Pancreas (tissue), 10 donors: ENCODE data around the gene ANKS1B. TPM values are rescaled to one million over a fixed set of nuclear protein-coding genes. Genes with fewer than 3 reads are reported as not detected.

ENCODE experiments used
- ATAC-seq, 4 donors: fragments of 200-7000 bp; cut with Tn5 transposase; one replicate each; pipeline versions ENCODE4 v1.8.0 to v1.9.1; 2020; ENCODE audit warnings: mild to moderate bottlenecking in 4 of 4, moderate library complexity in 4 of 4
- DNase-seq, 6 donors: peaks; one replicate each; pipeline ENCODE4 v3.0.0-alpha.2; 2020
- FAIRE-seq: peaks from 2 replicates; lab custom pipeline; 2012; peaks lifted over from hg19 to GRCh38; lab: Jason Lieb, UNC
- H3K27ac ChIP-seq, 4 donors: fragments of 200-600 bp; sonication (generic); 1 replicate in 3 of 4; 2 replicates in 1 of 4; pipeline versions ENCODE4 v1.5.0 to v1.8.0; 2020
- H3K27me3 ChIP-seq, 4 donors: fragments of 200-600 bp; one replicate each; pipeline ENCODE4 v1.8.0; 2021
- H3K36me3 ChIP-seq, 3 donors: fragments of 200-600 bp; sonication (generic) in 1 of 3; one replicate each; pipeline versions ENCODE4 v1.5.0 to v1.8.0; 2020 to 2021
- H3K4me1 ChIP-seq, 3 donors: fragments of 200-600 bp; one replicate each; pipeline ENCODE4 v1.8.0; 2021
- H3K4me3 ChIP-seq, 4 donors: fragments of 200-600 bp; sonication (generic) in 2 of 4; one replicate each; pipeline versions ENCODE4 v1.5.0 to v1.8.0; 2020 to 2021
- H3K9me3 ChIP-seq, 4 donors: fragments of 200-600 bp; one replicate each; pipeline ENCODE4 v1.8.0; 2021
- WGBS, 2 donors: extraction: QIAGEN DNeasy Blood & Tissue Kit; methylation state at CpG; one replicate each; pipeline ENCODE4 v1.1.7; 2013; 5-methylcytosine and 5-hydroxymethylcytosine counted together
- intact Hi-C, 3 donors: fragments of 100-400 bp; cut with DNase I; formaldehyde crosslinking; loops; one replicate each; pipeline versions ENCODE4 v1.11.1 to v1.14.2; 2022
- polyA plus RNA-seq, 2 donors: library from polyadenylated mRNA; stranded (reverse); fragments of 200-250 nt; gene quantifications; one replicate each; pipeline ENCODE4 v1.2.3, GENCODE V29; 2013
- total RNA-seq, 6 donors: library from RNA; stranded (reverse); fragmentation: NEBNext Ultra II Directional in 4 of 6; extraction: Animal tissue kit (Norgen Biotek cat#: 25700) in 4 of 6; gene quantifications; one replicate each; pipeline versions ENCODE4 v1.2.1 to v1.2.4, GENCODE V29; 2021 to 2023
- TF ChIP-seq, protein P1 (sequence below), 4 donors: fragments of 200-600 bp; sonication (generic) in 3 of 4; IDR thresholded peaks; one replicate each; pipeline versions ENCODE4 v1.5.0 to v1.8.0; 2021; ENCODE audit warnings: antibody characterized with exemption in 4 of 4
- donor health status: healthy with polysubstance abuse.
- donor health status: DM: no; HTN: no; CAD: no; lungs with moderate emphysema.
- donor health status: DM: no; HTN: no; CAD: no.
- donor health status: control.
- donor health status: control.
- donor health status: Bipolar disorder and iron deficiency.
- donor health status: DM: yes; HTN: yes; CAD: no.
- donor health status: DM: no; HTN: no; CAD: no.
- donor health status: DM: no; HTN: no; CAD: no.
- donor health status: DM: yes; HTN: yes; CAD: no.

ANKS1B gene
- total and polyA plus RNA-seq, 8 donors = 0.49 to 3.2 (median 1.9) TPM

DNA sequence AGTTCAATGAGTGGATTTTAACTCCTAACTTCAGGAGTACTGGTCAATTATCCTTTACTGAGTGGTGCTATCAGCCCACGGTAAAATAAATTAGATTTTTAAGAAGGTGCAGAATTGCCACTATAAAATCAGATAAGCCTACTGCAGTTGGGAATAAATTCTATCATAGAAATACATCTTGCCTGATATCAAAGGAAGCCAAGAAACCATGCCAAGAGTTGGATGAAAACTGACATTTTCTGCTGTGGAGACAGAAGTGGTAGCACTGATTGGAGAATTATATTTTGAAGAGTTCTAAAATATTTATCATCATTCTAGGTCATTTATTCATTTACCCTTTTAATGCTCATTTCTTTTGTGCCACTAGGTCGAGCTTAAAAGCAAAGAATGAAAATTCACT lies 874.5 kb downstream of the ANKS1B start:
- Histone ChIP-seq H3K4me3 (no peak overlapping the region), H3K27ac (no peak overlapping the region), H3K27me3 (no peaks in the 10 kb centered on the region), H3K4me1 (no peaks in the 10 kb centered on the region), H3K36me3 (no peaks in the 10 kb centered on the region), H3K9me3 (no peaks in the 10 kb centered on the region)
- FAIRE-seq (no peak), ATAC-seq (no peak), DNase-seq (no peak)
- TF ChIP-seq, protein P1, sequence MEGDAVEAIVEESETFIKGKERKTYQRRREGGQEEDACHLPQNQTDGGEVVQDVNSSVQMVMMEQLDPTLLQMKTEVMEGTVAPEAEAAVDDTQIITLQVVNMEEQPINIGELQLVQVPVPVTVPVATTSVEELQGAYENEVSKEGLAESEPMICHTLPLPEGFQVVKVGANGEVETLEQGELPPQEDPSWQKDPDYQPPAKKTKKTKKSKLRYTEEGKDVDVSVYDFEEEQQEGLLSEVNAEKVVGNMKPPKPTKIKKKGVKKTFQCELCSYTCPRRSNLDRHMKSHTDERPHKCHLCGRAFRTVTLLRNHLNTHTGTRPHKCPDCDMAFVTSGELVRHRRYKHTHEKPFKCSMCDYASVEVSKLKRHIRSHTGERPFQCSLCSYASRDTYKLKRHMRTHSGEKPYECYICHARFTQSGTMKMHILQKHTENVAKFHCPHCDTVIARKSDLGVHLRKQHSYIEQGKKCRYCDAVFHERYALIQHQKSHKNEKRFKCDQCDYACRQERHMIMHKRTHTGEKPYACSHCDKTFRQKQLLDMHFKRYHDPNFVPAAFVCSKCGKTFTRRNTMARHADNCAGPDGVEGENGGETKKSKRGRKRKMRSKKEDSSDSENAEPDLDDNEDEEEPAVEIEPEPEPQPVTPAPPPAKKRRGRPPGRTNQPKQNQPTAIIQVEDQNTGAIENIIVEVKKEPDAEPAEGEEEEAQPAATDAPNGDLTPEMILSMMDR (IDR thresholded peaks at IDR 0.05) = no peak
- intact Hi-C loops = no loop called here
- 53 to 74% methylated on average over 2 of the region's 2 CpGs for WGBS, 2 donors

DNA sequence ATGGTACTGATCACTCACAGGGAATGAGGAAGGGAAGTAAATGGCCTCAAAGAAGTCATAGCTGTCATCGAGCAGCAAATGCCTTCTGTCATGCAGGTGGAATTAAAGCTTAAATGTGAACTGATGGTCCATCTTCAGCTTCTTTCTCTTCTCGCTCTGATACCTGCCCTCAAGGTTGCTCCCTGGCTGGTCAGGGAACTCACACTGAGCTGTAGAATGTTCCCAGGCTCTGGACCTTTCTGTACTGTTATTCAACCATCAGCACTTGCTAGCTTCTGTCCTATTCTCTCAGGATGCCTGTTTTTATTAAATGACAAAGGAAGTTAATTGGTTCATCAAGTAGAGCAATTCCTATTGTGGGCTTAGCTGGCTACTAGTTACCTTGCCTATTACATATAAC lies 875.8 kb downstream of the ANKS1B start:
- no peaks in the 10 kb centered on the region for H3K9me3 ChIP-seq
- H3K36me3 ChIP-seq = no peaks in the 10 kb centered on the region
- H3K4me1 ChIP-seq = no peaks in the 10 kb centered on the region
- ATAC-seq (no peak), DNase-seq (no peak), FAIRE-seq (no peak)
- 68 to 69% methylated on average over 2 of the region's 2 CpGs for WGBS, 2 donors
- H3K27me3 ChIP-seq = no peaks in the 10 kb centered on the region
- H3K4me3 ChIP-seq = no peak overlapping the region
- no peak overlapping the region for H3K27ac ChIP-seq
- TF ChIP-seq, protein P1 (IDR thresholded peaks at IDR 0.05) = no peak
- intact Hi-C loops = no loop called here

DNA sequence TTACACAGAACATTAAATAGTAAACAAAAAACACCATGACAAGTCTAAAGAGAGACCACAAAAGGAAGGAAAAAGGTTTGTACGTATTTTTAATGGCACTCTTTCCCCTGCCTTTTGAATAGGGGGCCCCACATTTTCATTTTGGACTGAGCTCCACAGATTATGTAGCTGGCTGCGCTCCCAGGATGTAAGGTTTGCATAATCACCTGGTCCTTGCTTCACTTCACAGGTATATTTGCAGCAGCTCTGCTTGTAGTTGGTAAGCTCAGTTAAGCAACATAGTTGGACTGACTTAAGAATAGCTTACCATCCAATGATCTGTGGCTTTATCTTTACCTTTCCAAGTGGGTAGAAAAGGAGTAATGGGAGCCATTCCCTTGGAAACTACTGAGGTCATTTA lies 885.0 kb downstream of the ANKS1B start:
- intact Hi-C loops = no loop called here
- Histone ChIP-seq H3K27ac (no peak overlapping the region), H3K9me3 (no peaks in the 10 kb centered on the region), H3K36me3 (no peaks in the 10 kb centered on the region), H3K27me3 (no peaks in the 10 kb centered on the region), H3K4me3 (no peak overlapping the region), H3K4me1 (no peaks in the 10 kb centered on the region)
- no peak for FAIRE-seq
- TF ChIP-seq, protein P1 (IDR thresholded peaks at IDR 0.05) = no peak
- WGBS, 2 donors = 69 to 71% methylated on average over 2 of the region's 2 CpGs
- no peak for DNase-seq
- no peak for ATAC-seq

DNA sequence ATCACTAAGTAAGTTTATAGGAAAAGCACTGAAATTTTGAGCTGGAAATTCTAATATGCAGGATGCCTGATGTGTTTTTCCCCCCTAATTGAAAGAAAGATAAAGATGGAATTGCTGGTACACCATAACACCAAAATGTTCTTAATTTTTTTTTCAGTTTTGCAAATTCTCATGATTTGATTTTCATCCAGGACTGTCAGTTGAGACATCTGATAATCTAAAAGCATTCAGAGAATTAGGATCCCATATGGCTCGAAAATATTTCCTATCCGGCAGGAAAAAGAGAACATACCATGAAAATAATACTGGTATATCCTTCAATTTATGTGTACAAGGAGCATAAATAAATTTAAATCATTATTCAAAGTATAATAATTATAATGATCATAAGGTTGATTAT lies 887.6 kb downstream of the ANKS1B start:
- Histone ChIP-seq H3K27ac (no peak overlapping the region), H3K4me3 (no peak overlapping the region), H3K27me3 (no peaks in the 10 kb centered on the region), H3K9me3 (no peaks in the 10 kb centered on the region), H3K36me3 (no peaks in the 10 kb centered on the region), H3K4me1 (no peaks in the 10 kb centered on the region)
- FAIRE-seq = no peak
- no peak for ATAC-seq
- TF ChIP-seq, protein P1 (IDR thresholded peaks at IDR 0.05) = no peak
- intact Hi-C loops = no loop called here
- WGBS, 2 donors = 75 to 82% methylated on average over 2 of the region's 2 CpGs
- DNase-seq = no peak

DNA sequence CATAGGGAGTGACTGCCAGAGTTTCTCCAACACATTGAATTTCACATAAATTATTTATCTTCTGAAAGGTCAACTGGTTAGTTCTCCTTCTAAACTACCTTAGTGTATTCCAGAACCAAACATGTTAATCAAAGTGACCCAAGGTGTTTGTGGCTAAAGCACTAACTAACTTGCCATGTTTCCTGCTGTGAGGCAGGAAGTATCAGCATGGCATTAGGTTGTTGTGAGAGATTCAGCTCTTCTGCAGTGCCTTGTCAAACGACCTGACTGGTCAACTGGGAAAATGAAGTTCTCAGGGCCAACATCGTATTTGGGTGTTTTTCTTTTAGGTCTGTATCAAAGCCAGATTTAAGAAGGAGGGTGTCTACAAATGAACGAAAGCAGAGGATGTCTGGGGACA lies 891.6 kb downstream of the ANKS1B start:
- ATAC-seq = no peak
- Histone ChIP-seq H3K27me3 (no peaks in the 10 kb centered on the region), H3K36me3 (no peaks in the 10 kb centered on the region), H3K4me1 (no peaks in the 10 kb centered on the region), H3K4me3 (no peak overlapping the region), H3K27ac (no peak overlapping the region), H3K9me3 (no peaks in the 10 kb centered on the region)
- intact Hi-C loops = no loop called here
- WGBS, 2 donors = 27 to 30% methylated on average over 3 of the region's 3 CpGs
- FAIRE-seq = no peak
- TF ChIP-seq, protein P1 (IDR thresholded peaks at IDR 0.05) = no peak
- no peak for DNase-seq
